Skeletal muscle satellite cell (primary cell): Measurements from ENCODE around the gene LTBP1.
"Not testable (repeated sequence)": the region's sequence is repeated elsewhere in the genome, so short reads cannot be mapped to it uniquely, and the experiment has no call there.

Source experiments
- H3K27me3 ChIP-seq: 2 replicates; pipeline ENCODE4 v1.7.0; 2013; ENCODE audit warnings: low read length; ENCODE audit not compliant: control insufficient read depth, insufficient read depth
- H3K36me3 ChIP-seq: 2 replicates; pipeline ENCODE4 v1.7.0; 2013; ENCODE audit warnings: mild to moderate bottlenecking, control low read depth, low read length; ENCODE audit not compliant: insufficient read depth
- H3K4me1 ChIP-seq: 2 replicates; pipeline ENCODE4 v1.7.0; 2013; ENCODE audit warnings: low read length; ENCODE audit not compliant: control insufficient read depth, insufficient read depth
- H3K4me2 ChIP-seq: 2 replicates; pipeline ENCODE4 v1.7.0; 2013; ENCODE audit warnings: mild to moderate bottlenecking, low read length
- H3K4me3 ChIP-seq: 2 replicates; pipeline ENCODE4 v1.7.0; 2013; ENCODE audit warnings: low read length
- H3K9ac ChIP-seq: 2 replicates; pipeline ENCODE4 v1.7.0; 2013; ENCODE audit warnings: mild to moderate bottlenecking, low read depth, low read length, moderate library complexity
- H3K9me3 ChIP-seq: replicated peaks from 2 replicates; pipeline ENCODE4 v1.7.0; 2013; ENCODE audit warnings: mild to moderate bottlenecking, control low read depth, low read length

LTBP1 gene

DNA sequence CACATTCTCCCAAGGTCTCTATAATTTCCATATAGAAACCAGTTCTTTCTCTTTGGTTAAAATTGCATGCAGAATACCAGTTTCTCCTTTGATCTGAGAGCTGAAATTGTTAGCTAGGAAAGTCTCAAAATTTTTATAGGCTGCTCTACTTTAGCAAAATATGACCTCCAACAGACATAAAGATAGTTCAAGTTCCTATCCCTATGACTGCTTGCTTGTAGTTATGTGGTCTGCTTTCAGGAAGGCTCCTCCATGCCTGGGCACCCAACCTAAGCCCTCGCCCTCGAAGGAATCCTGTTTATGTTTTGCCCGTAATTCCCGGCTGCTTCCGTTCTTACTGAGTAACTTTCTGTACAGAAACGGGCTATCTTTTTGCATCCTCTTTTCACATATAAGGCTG, 28.0 kb upstream of the LTBP1 start:
- Histone ChIP-seq H3K4me3 (no peak overlapping the region), H3K36me3 (no peaks in the 10 kb centered on the region), H3K4me1 (no peaks in the 10 kb centered on the region), H3K9me3 (no peaks in the 10 kb centered on the region), H3K4me2 (no peak overlapping the region), H3K9ac (no peak overlapping the region), H3K27me3 (peaks cover 26% of the 10 kb centered on the region)

DNA sequence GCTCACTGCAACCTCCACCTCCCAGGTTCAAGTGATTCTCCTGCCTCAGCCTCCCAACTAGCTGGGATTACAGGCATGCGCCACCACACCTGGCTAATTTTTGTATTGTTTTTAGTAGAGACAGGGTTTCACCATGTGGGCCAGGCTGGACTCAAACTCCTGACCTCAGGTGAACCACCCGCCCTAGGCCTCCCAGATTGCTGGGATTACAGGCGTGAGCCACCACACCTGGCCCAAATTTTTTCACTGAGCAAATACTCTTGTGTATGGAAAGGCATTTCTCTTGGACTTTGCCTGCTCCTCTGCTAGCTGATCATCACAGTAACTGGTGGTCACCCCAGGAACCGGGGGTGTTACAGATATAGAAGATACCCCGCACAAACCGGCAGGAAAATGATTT, 26.9 kb upstream of the LTBP1 start:
- H3K4me2 ChIP-seq, H3K36me3 ChIP-seq, H3K4me1 ChIP-seq, H3K4me3 ChIP-seq, H3K9ac ChIP-seq, H3K9me3 ChIP-seq: not testable (repeated sequence)
- peaks cover 26% of the 10 kb centered on the region for H3K27me3 ChIP-seq

DNA sequence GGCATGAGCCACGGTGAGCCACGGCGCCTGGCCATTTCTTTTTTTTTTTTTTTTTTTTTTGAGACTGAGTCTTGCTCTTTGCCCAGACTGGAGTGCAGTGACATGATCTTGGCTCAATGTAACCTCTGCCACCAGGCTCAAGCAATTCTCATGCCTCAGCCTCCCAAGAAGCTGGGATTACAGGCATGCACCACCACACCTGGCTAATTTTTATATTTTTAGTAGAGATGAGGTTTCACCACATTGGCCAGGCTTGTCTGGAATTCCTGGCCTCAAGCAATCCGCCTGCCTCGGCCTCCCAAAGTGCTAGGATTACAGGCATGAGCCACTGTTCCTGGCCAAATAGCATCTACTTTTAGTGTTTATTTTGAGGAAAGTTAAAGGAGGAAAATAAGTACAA, 25.3 kb upstream of the LTBP1 start:
- not testable (repeated sequence) for H3K4me1 ChIP-seq, H3K9me3 ChIP-seq, H3K4me2 ChIP-seq, H3K36me3 ChIP-seq, H3K9ac ChIP-seq, H3K4me3 ChIP-seq
- peaks cover 37% of the 10 kb centered on the region for H3K27me3 ChIP-seq

DNA sequence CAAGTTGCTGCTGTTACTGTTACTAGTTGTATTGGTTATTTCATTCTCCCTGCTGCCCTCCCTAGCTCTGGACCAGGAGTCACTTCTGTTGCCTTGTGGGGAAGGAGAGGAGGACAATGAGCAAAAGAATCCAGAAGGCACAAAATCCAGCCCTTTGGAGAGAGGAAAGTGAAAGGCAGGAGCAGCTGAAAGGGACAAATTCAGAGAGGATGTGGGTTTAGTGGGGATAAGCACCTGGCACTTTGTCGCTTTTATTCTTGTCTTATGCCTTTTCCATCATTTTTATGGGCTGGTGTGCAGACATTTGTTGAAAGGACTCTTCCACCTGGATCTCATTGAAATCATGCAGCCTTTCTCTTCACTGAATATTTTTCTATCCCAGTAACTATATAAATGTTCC, 24.3 kb upstream of the LTBP1 start:
- H3K27me3 ChIP-seq, result peaks cover 41% of the 10 kb centered on the region
- no peak overlapping the region for H3K4me2 ChIP-seq
- no peak overlapping the region for H3K9ac ChIP-seq
- no peaks in the 10 kb centered on the region for H3K4me1 ChIP-seq
- H3K36me3 ChIP-seq, result no peaks in the 10 kb centered on the region
- H3K9me3 ChIP-seq, result no peaks in the 10 kb centered on the region
- no peak overlapping the region for H3K4me3 ChIP-seq

DNA sequence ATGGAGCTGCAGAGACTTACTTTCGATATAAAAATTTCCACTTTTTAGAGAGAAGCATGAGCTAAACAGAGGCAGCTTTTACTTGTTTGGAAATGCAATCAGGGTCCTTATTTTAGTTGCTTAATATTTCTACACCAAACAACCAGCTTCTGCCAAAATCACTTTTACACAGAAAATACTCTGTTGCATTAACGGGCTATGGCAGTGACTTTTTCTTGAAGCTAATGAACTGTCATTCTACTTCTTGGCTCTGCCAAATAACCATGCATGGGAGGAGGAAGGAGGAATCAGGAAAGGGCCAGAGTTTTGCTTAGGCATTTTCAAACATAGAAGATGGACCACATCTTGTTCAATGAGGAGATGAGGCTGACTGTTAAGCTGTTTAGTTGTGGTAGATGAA, 23.6 kb upstream of the LTBP1 start:
- H3K4me1 ChIP-seq, result no peaks in the 10 kb centered on the region
- H3K9me3 ChIP-seq, result no peaks in the 10 kb centered on the region
- no peak overlapping the region for H3K4me3 ChIP-seq
- H3K4me2 ChIP-seq, result no peak overlapping the region
- H3K9ac ChIP-seq, result no peak overlapping the region
- H3K27me3 ChIP-seq, result peaks cover 45% of the 10 kb centered on the region
- no peaks in the 10 kb centered on the region for H3K36me3 ChIP-seq

DNA sequence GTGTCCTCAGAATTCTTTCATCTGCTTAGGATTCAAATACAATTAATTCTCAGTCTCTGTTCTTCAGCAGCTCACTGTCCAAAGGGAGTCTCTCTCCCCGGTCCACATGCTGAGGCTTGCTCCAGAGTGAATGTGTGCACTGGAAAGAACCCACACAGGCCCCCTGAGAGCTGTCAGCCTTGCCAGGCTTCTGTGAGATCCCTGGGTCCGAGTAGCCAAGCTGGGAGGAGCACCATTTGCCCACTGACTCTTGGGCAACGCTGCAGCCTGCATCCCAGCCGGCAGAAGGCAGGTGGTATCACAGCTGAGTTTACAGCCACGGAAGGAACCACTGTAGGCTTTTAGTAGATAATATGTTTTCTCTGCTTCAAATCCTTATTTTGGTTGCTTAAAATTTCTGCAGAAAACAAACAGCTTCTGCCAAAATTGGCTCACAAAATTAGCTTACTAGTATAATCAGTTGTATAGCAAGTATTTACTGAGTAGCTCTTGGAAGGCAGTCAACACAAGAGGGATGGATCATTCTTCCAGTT, 21.4 kb upstream of the LTBP1 start:
- peaks cover 38% of the 10 kb centered on the region for H3K27me3 ChIP-seq
- no peaks in the 10 kb centered on the region for H3K4me1 ChIP-seq
- H3K36me3 ChIP-seq, result no peaks in the 10 kb centered on the region
- H3K4me2 ChIP-seq, result no peak overlapping the region
- no peaks in the 10 kb centered on the region for H3K9me3 ChIP-seq
- no peak overlapping the region for H3K4me3 ChIP-seq
- no peak overlapping the region for H3K9ac ChIP-seq

DNA sequence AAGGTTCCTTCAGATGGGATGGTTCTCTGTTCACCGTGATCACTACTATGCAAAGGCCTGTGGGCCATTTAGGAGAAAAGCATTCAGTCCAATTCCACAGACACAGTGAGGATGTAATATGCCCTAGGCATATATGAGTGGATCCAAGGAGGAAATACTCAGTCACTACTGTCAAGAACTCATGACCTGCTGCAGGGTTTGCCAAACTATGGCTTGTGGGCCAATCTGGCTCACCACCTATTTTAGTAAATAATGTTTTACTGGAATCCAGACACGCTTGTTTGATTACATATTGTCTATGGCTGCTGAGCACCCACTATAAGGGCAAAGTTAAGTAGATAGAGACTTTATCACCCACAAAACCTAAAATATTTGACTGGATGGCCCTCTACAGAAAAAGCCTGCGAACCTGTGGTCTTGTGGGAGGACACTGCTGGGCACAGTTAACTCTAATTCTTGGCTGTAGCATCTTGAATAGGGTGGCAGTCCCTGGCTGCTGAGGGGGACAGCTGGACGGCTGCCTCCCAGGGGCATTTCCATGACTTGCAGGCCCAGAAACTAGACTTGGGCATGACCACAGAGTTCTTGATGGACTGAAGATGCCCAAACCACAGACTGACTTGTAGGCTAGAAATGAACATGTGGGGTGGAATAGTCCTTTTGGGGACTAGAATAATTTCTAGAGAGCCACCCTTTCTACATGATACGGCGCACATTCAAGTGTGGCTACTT, 20.6 kb upstream of the LTBP1 start:
- Histone ChIP-seq H3K4me2 (no peak overlapping the region), H3K9ac (no peak overlapping the region), H3K4me3 (no peak overlapping the region), H3K36me3 (no peaks in the 10 kb centered on the region), H3K4me1 (no peaks in the 10 kb centered on the region), H3K27me3 (peaks cover 37% of the 10 kb centered on the region), H3K9me3 (no peaks in the 10 kb centered on the region)

DNA sequence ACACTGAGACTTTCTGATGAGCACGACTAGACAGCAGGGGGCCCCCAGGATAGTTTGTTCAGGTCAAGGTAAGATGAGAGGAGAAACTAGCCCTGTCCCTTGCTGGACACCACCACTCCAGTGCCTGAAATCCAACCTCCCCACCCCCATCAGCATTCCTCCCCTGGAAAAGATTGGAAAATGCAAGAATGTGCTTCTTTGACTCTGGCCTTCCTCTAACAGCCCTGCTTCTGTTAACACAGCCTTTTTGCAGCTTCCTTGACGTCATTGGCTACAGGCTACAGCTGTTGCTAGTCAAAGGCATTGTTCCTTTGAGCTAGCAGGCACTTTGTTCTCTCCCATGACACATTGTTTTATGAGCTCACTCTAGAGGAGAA, 20.1 kb upstream of the LTBP1 start:
- Histone ChIP-seq H3K4me3 (no peak overlapping the region), H3K4me2 (no peak overlapping the region), H3K9ac (no peak overlapping the region), H3K9me3 (no peaks in the 10 kb centered on the region), H3K4me1 (no peaks in the 10 kb centered on the region), H3K27me3 (peaks cover 37% of the 10 kb centered on the region), H3K36me3 (no peaks in the 10 kb centered on the region)

DNA sequence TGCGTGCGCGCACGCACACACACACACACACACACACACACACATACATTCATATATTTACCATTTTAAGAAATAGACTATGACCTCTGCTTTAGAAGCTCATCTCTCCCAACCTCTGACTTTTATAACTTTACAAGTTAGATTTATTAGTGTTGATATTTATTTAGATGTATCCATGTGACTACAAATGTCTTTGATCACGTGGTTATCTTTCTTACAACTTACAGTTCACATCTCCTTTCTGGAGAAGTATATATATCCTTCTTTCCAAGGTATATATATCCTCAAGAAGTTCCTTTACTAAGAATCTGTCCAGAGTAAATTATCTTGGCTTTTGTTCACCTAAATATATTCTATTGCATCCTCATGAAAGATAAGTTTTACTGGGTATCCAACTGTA, 16.3 kb upstream of the LTBP1 start:
- peaks cover 23% of the 10 kb centered on the region for H3K27me3 ChIP-seq
- H3K4me2 ChIP-seq, result no peak overlapping the region
- no peak overlapping the region for H3K9ac ChIP-seq

DNA sequence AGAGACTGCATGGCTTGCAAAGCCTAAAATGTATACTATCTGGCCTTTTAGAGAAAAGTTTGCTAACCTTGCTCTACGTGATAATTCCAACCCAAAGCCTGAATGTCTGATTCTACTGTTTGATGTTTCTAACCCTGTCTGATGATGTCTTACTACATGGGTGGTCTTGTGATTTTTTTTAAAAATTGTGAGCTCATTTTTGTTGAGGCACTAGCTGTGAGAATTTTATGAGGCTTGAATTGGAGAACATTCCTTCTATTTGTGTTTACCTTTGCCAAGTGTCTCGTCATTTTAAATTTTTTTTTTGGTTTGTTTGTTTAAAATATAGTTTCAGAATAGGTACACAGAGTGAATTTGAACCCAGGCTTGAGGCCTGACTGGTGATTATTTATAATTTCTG, 15.2 kb upstream of the LTBP1 start:
- Histone ChIP-seq H3K27me3 (peaks cover 14% of the 10 kb centered on the region), H3K4me1 (no peaks in the 10 kb centered on the region), H3K4me2 (no peak overlapping the region), H3K9me3 (no peaks in the 10 kb centered on the region), H3K9ac (no peak overlapping the region), H3K36me3 (no peaks in the 10 kb centered on the region), H3K4me3 (no peak overlapping the region)

More for the DNA sequence above, 16.3 kb upstream of the LTBP1 start:
- Histone ChIP-seq H3K9me3 (no peaks in the 10 kb centered on the region), H3K4me1 (no peaks in the 10 kb centered on the region), H3K4me3 (no peak overlapping the region), H3K36me3 (no peaks in the 10 kb centered on the region)

DNA sequence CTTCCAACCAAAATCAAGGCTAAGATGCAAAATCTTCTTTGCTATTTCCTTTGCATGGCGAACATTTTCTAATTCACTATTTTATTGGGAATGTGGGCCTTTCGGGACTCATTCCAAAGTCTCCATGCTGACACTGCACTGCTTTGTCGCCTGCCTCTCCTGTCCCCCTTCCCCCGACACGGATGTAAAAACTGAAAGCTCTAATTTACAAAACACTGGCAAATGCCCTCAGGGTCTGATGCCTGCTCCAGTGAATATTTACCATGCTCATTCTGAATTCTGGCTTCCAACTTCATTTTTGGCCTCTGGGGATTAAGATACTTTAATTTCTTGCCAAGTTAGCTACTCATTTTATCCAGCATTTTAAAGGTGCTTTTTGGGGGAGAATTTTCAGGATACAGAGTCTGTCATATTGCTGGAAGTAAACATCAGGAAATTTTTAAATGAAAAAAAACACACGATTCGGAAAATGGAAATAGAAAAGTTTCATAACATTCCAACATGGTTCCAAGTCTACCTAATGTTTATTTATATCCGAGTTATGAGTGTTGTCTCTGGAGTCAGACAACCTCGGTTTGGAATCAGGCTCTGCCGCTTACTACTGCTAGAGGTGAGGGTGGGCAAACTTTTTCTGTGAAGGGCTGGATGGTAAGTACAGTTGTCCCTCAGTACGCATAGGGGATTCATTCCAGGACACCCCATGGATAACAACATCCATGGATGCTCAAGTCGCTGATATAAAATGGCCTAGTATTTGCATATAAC, 14.6 kb upstream of the LTBP1 start:
- Histone ChIP-seq H3K4me2 (no peak overlapping the region), H3K27me3 (peaks cover 12% of the 10 kb centered on the region), H3K4me3 (no peak overlapping the region), H3K4me1 (no peaks in the 10 kb centered on the region), H3K36me3 (no peaks in the 10 kb centered on the region), H3K9me3 (no peaks in the 10 kb centered on the region), H3K9ac (no peak overlapping the region)
